H9 (cell line): ENCODE results near the gene OR1K1. TPM values are rescaled to one million over a fixed set of nuclear protein-coding genes. Genes with fewer than 3 reads are reported as not detected.

Experiments
- DNase-seq: peaks from one replicate; pipeline ENCODE4 v3.0.0-alpha.2; 2017
- H2AFZ ChIP-seq: one replicate; pipeline ENCODE4 v1.6.1; 2013; ENCODE audit warnings: mild to moderate bottlenecking, low read length, control low read depth, moderate library complexity
- H2AK5ac ChIP-seq: 2 replicates; pipeline ENCODE4 v1.6.1; 2013; ENCODE audit warnings: low read length, control low read depth, mixed read lengths; ENCODE audit not compliant: insufficient read length
- H2BK120ac ChIP-seq: one replicate; pipeline ENCODE4 v1.6.1; 2013; ENCODE audit warnings: low read depth, mild to moderate bottlenecking, low read length, control low read depth, inconsistent platforms; ENCODE audit not compliant: poor library complexity, severe bottlenecking
- H2BK12ac ChIP-seq: 2 replicates; pipeline ENCODE4 v1.6.1; 2013; ENCODE audit warnings: low read length, control low read depth, mixed read lengths, low read depth; ENCODE audit not compliant: insufficient read length
- H2BK15ac ChIP-seq: 2 replicates; pipeline ENCODE4 v1.6.1; 2013; ENCODE audit warnings: low read depth, low read length, control low read depth
- H2BK20ac ChIP-seq: one replicate; pipeline ENCODE4 v1.6.1; 2013; ENCODE audit warnings: low read depth, mild to moderate bottlenecking, low read length, control low read depth, inconsistent platforms; ENCODE audit not compliant: poor library complexity, severe bottlenecking
- H2BK5ac ChIP-seq: 2 replicates; pipeline ENCODE4 v1.6.1; 2013; ENCODE audit warnings: low read length, control low read depth, mixed read lengths; ENCODE audit not compliant: insufficient read length
- H3K14ac ChIP-seq: 2 replicates; pipeline ENCODE4 v1.6.1; 2013; ENCODE audit warnings: low read length, control low read depth; ENCODE audit not compliant: insufficient read depth
- H3K18ac ChIP-seq: 2 replicates; pipeline ENCODE4 v1.6.1; 2013; ENCODE audit warnings: low read depth, mild to moderate bottlenecking, mixed read lengths, low read length, control low read depth; ENCODE audit not compliant: insufficient read length
- H3K23ac ChIP-seq: 2 replicates; pipeline ENCODE4 v1.6.1; 2013; ENCODE audit warnings: low read length, control low read depth, mixed read lengths, low read depth; ENCODE audit not compliant: insufficient read length
- H3K23me2 ChIP-seq: 2 replicates; pipeline ENCODE4 v1.6.1; 2013; ENCODE audit warnings: low read depth, mild to moderate bottlenecking, mixed read lengths, low read length, control low read depth; ENCODE audit not compliant: insufficient read length, poor library complexity, severe bottlenecking
- H3K27ac ChIP-seq: 2 replicates; pipeline ENCODE4 v1.5.1; 2013; ENCODE audit warnings: low read length, control low read depth, mixed read lengths, low read depth; ENCODE audit not compliant: insufficient read length
- H3K27me3 ChIP-seq: 2 replicates; pipeline ENCODE4 v1.6.1; 2013; ENCODE audit warnings: low read length, control low read depth, inconsistent platforms; ENCODE audit not compliant: insufficient read depth
- H3K4ac ChIP-seq: 2 replicates; pipeline ENCODE4 v1.6.1; 2013; ENCODE audit warnings: low read depth, mild to moderate bottlenecking, control low read depth, inconsistent platforms, low read length, moderate library complexity
- H3K4me1 ChIP-seq: 2 replicates; pipeline ENCODE4 v1.6.1; 2013; ENCODE audit warnings: low read length, control low read depth, inconsistent platforms; ENCODE audit not compliant: insufficient read depth
- H3K4me2 ChIP-seq: 2 replicates; pipeline ENCODE4 v1.6.1; 2013; ENCODE audit warnings: low read length, control low read depth, mixed read lengths; ENCODE audit not compliant: insufficient read length, insufficient read depth
- H3K56ac ChIP-seq: 2 replicates; pipeline ENCODE4 v1.6.1; 2013; ENCODE audit warnings: low read depth, mild to moderate bottlenecking, mixed read lengths, low read length, control low read depth; ENCODE audit not compliant: insufficient read length
- H3K79me1 ChIP-seq: 2 replicates; pipeline ENCODE4 v1.6.1; 2013; ENCODE audit warnings: low read depth, mild to moderate bottlenecking, moderate library complexity, low read length, control low read depth, inconsistent platforms; ENCODE audit not compliant: insufficient read depth, poor library complexity, severe bottlenecking
- H3K79me2 ChIP-seq: 2 replicates; pipeline ENCODE4 v1.6.1; 2013; ENCODE audit warnings: low read length, control low read depth, inconsistent platforms; ENCODE audit not compliant: insufficient read depth
- H3K9ac ChIP-seq: 2 replicates; pipeline ENCODE4 v1.6.1; 2013; ENCODE audit warnings: low read length, control low read depth, mixed read lengths; ENCODE audit not compliant: insufficient read length; ENCODE audit errors: extremely low read depth
- H3K9me3 ChIP-seq: one replicate; pipeline ENCODE4 v1.6.1; 2013; ENCODE audit warnings: low read depth, low read length, inconsistent platforms; ENCODE audit not compliant: control insufficient read depth
- H3T11ph ChIP-seq: one replicate; pipeline ENCODE4 v1.6.1; 2013; ENCODE audit warnings: mild to moderate bottlenecking, low read length, control low read depth, inconsistent platforms
- H4K20me1 ChIP-seq: one replicate; pipeline ENCODE4 v1.6.1; 2013; ENCODE audit not compliant: control insufficient read depth, insufficient read length, insufficient read depth
- H4K5ac ChIP-seq: 2 replicates; pipeline ENCODE4 v1.6.1; 2013; ENCODE audit warnings: low read depth, mild to moderate bottlenecking, mixed read lengths, low read length, control low read depth; ENCODE audit not compliant: insufficient read length
- H4K8ac ChIP-seq: replicated peaks from 2 replicates; pipeline ENCODE4 v1.6.1; 2013; ENCODE audit warnings: low read length, control low read depth, mixed read lengths, low read depth; ENCODE audit not compliant: insufficient read length
- H4K91ac ChIP-seq: 2 replicates; pipeline ENCODE4 v1.6.1; 2013; ENCODE audit warnings: low read depth, mild to moderate bottlenecking, moderate library complexity, mixed read lengths, low read length, control low read depth; ENCODE audit not compliant: insufficient read length
- H3K27ac Mint-ChIP-seq, 3 experiments: 2 replicates in 2 of 3; 3 replicates in 1 of 3; pipeline ENCODE4 v1.8.0; 2020 to 2021; ENCODE audit warnings: mixed read lengths in 3 of 3, mild to moderate bottlenecking in 1 of 3, moderate library complexity in 1 of 3
- H3K27me3 Mint-ChIP-seq: 2 replicates; pipeline ENCODE4 v1.8.0; 2021; ENCODE audit warnings: low read depth, mild to moderate bottlenecking, moderate library complexity, mixed read lengths
- H3K36me3 Mint-ChIP-seq, 3 experiments: 2 replicates in 2 of 3; 3 replicates in 1 of 3; pipeline ENCODE4 v1.8.0; 2020 to 2021; ENCODE audit warnings: low read depth in 3 of 3, mixed read lengths in 3 of 3; ENCODE audit not compliant: insufficient read depth in 1 of 3
- H3K4me1 Mint-ChIP-seq, 2 experiments: 2 replicates each; pipeline ENCODE4 v1.8.0; 2020; ENCODE audit warnings: mixed read lengths in 2 of 2
- H3K4me3 Mint-ChIP-seq, 2 experiments: 2 replicates in 1 of 2; 3 replicates in 1 of 2; pipeline ENCODE4 v1.8.0; 2020 to 2021; ENCODE audit warnings: mild to moderate bottlenecking in 2 of 2, mixed read lengths in 2 of 2, moderate library complexity in 1 of 2
- H3K9me3 Mint-ChIP-seq, 2 experiments: 2 replicates in 1 of 2; 3 replicates in 1 of 2; pipeline ENCODE4 v1.8.0; 2020; ENCODE audit warnings: mild to moderate bottlenecking in 2 of 2, mixed read lengths in 2 of 2, moderate library complexity in 1 of 2
- WGBS: extraction: QIAGEN DNeasy Blood & Tissue Kit; methylation state at CpG from one replicate; pipeline ENCODE4 v1.1.7; 2013; ENCODE audit warnings: missing lambda C conversion rate, low lambda C conversion rate, mixed read lengths; ENCODE audit not compliant: insufficient read length; ENCODE audit errors: extremely low coverage; 5-methylcytosine and 5-hydroxymethylcytosine counted together
- total RNA-seq: library from RNA; stranded (reverse); gene quantifications from 2 replicates; pipeline ENCODE4 v1.2.1, GENCODE V29; 2021
- TF ChIP-seq, protein P1 (sequence below): fragments of 200-600 bp; sonication (generic); conservative IDR thresholded peaks from 3 replicates; pipeline ENCODE4 v1.8.0; 2021; ENCODE audit warnings: antibody characterized with exemption, mild to moderate bottlenecking

The OR1K1 gene
- total RNA-seq, 1 experiment from 2014 or later = not detected

DNA sequence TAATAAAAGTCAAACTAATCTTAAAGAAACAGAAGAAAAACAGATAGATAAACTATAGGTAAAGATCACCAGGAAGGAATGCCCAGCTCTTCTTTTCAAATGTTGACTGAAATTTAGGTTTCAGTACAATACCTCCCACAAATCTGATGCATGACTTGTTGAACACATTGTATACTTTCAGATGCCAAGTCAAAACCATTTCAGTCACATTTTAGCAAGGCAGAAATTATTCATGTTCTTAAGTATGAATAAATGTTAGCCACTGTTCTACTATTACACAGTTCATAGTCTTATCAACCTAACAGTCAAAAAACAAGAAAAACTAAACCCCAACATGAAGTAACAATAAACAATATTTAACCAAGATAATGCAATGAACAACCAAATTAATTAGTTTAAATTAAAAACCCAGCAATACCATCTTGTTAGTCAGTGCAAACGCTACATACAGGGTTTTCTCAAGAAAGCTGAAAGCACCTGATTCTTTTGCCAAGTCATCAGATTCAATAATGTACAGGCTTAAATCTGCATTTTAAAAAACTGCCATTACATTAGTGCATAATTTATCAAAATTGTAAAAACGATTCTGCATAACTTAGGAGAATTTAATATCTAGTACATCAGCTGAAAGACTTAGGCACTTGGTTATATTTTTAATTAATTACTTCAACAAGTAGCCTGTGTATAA, 48.5 kb downstream of the OR1K1 start:
- Histone ChIP-seq H4K8ac (no peak overlapping the region), H3K18ac (no peak overlapping the region), H3K4me2 (no peak overlapping the region), H3K27ac (no peak overlapping the region), H3K79me1 (no peaks in the 10 kb centered on the region), H3K79me2 (no peaks in the 10 kb centered on the region), H3K23me2 (no peaks in the 10 kb centered on the region), H2BK12ac (no peak overlapping the region), H2BK120ac (no peak overlapping the region), H2AFZ (no peak overlapping the region), H3K23ac (no peak overlapping the region), H3K4ac (no peak overlapping the region), H3T11ph (no peak overlapping the region), H3K27me3 (no peaks in the 10 kb centered on the region), H3K9me3 (no peaks in the 10 kb centered on the region), H3K56ac (no peak overlapping the region), H2BK15ac (no peak overlapping the region), H2AK5ac (no peak overlapping the region), H2BK5ac (no peak overlapping the region), H3K4me1 (no peaks in the 10 kb centered on the region), H4K5ac (no peak overlapping the region), H3K14ac (no peak overlapping the region), H3K9ac (no peak overlapping the region), H4K20me1 (no peaks in the 10 kb centered on the region), H2BK20ac (no peak overlapping the region), H4K91ac (no peak overlapping the region)
- Mint-ChIP-seq H3K27ac (no peak overlapping the region), H3K27me3 (no peaks in the 10 kb centered on the region), H3K4me3 (no peak overlapping the region), H3K36me3 (peaks cover 33 to 62% (median 55%) of the 10 kb centered on the region in 3 experiments), H3K4me1 (no peaks in the 10 kb centered on the region), H3K9me3 (peaks cover 4 to 13% of the 10 kb centered on the region in 2 experiments; a peak in 4 of 5 replicates)
- TF ChIP-seq, protein P1, sequence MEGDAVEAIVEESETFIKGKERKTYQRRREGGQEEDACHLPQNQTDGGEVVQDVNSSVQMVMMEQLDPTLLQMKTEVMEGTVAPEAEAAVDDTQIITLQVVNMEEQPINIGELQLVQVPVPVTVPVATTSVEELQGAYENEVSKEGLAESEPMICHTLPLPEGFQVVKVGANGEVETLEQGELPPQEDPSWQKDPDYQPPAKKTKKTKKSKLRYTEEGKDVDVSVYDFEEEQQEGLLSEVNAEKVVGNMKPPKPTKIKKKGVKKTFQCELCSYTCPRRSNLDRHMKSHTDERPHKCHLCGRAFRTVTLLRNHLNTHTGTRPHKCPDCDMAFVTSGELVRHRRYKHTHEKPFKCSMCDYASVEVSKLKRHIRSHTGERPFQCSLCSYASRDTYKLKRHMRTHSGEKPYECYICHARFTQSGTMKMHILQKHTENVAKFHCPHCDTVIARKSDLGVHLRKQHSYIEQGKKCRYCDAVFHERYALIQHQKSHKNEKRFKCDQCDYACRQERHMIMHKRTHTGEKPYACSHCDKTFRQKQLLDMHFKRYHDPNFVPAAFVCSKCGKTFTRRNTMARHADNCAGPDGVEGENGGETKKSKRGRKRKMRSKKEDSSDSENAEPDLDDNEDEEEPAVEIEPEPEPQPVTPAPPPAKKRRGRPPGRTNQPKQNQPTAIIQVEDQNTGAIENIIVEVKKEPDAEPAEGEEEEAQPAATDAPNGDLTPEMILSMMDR = no peak
- no CpG with 5 or more reads among the region's 2 CpGs for WGBS
- no peak for DNase-seq

Other genes with a start within 250 kb of the OR1K1 start
- not detected in 2 replicates for gene OR1N2, start 247.0 kb upstream of the OR1K1 start, total RNA-seq
- gene OR1L8, start 216.7 kb upstream of the OR1K1 start, total RNA-seq = not detected in 2 replicates
- not detected in 2 replicates for gene OR1Q1, start 185.4 kb upstream of the OR1K1 start, total RNA-seq
- gene OR1B1, start 142.5 kb upstream of the OR1K1 start, total RNA-seq = not detected in 2 replicates
- gene OR1L1, start 138.4 kb upstream of the OR1K1 start, total RNA-seq = not detected in 2 replicates
- not detected in 2 replicates for gene OR1L3, start 125.0 kb upstream of the OR1K1 start, total RNA-seq
- gene OR1L4, start 76.1 kb upstream of the OR1K1 start, total RNA-seq = not detected in 2 replicates
- not detected in 2 replicates for gene OR1L6, start 57.8 kb upstream of the OR1K1 start, total RNA-seq
- gene OR5C1, start 11.2 kb upstream of the OR1K1 start, total RNA-seq = not detected in 2 replicates
- 24.3 and 25.6 TPM in 2 replicates for gene PDCL, start 28.5 kb downstream of the OR1K1 start, total RNA-seq
- 49.0 and 49.8 TPM in 2 replicates for gene RC3H2, start 105.2 kb downstream of the OR1K1 start, total RNA-seq
- gene ZBTB6, start 113.2 kb downstream of the OR1K1 start, total RNA-seq = 10.2 and 10.6 TPM in 2 replicates
- gene ZBTB26, start 131.4 kb downstream of the OR1K1 start, total RNA-seq = 5.8 and 6.1 TPM in 2 replicates
- 31.6 and 33.5 TPM in 2 replicates for gene RABGAP1, start 140.9 kb downstream of the OR1K1 start, total RNA-seq
- 0.87 and 1.0 TPM in 2 replicates for gene GPR21, start 233.5 kb downstream of the OR1K1 start, total RNA-seq